Pulmonary artery endothelial cell (primary cell): Measurements from ENCODE around the gene TBX1. TPM values are rescaled to one million over a fixed set of nuclear protein-coding genes. Genes with fewer than 3 reads are reported as not detected.

Experiments used
- DNase-seq: peaks from one replicate; pipeline ENCODE4 v3.0.0-alpha.2; 2011; ENCODE audit warnings: low read depth, low spot score
- total RNA-seq: library from RNA; depleted of rRNA; stranded (reverse); fragments of >200 nt; gene quantifications from 2 replicates; pipeline ENCODE4 v1.2.3, GENCODE V29; 2014

TBX1 gene
- total RNA-seq, 1 donor from 2014 or later = 6.5 TPM

DNA sequence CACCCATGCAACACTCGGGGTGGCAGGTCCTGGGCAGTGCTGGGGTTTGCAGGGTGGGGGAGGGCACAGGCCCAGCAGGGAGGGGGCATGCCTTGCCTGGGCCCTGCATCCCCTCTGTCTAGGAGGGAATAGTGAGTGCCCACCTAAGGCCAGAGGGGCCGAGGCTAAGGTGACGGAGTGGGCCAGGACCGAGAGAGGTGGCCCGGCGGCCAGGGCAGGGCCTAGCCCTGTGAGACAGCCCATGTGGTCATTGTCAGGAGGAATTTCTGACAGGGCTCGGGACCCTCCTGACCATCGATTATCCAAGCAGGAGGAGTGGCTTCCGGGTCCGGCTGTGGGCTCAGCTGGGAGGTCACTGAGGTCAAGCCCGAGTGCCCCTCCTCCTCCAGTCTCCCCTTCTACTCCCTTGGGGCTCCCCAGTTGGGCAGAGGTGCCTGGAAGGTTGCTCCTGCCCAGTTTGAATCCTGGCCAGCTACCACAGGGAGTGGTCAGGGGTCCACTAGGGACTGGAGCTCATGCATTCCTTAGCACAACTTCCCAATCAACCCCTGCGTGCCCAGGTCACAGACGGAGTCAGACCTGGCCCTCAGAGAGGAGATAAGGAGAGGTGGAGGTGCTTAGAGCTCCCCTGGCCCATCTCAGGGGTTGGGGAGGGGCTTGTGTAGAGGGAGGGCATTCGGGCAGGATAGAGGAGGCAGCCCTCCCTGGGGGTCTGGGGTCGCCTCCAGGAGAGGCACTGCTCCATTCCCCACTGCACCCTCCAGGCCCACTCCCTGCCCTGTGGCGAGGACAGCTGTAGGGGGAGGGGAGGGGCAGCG lies 22.5 kb upstream of the TBX1 start:
- no peak for DNase-seq

DNA sequence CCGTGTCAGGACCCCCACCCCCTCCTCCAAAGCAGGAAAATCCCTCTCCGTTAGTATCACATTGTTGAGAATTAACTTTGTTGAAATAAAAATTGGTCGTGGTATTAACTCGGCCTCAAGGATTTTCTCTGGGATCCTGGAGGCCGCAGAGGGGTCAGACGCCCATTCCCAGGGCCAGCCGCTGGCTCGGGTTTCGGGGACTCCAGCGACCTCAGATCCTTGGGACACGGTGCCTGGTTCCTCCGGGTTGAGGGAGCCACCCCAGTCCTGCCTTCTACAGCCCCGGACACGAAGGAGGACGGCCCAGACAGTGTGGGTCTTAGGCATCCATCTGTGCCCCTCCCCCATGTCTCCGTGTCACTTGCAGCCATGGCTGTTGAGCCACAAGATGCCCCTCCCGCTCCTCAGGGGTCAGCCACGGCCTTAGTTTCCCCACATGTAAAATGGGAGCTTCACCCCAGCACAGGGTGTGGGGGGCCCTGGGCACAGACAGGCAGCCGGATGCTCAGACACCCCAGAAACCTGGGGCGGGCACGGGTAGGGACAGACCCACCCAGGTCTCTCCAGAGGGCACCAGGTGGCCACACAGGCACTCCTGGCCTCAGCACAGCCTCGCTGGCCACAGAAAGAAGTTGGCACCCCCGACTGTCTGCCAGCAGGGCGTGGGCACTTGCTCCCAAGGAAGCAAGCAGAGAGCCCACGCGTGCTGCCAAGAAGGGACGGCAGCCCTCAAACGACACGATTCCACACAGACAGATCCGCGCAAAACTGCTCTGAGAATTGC lies 21.7 kb upstream of the TBX1 start:
- no peak for DNase-seq

DNA sequence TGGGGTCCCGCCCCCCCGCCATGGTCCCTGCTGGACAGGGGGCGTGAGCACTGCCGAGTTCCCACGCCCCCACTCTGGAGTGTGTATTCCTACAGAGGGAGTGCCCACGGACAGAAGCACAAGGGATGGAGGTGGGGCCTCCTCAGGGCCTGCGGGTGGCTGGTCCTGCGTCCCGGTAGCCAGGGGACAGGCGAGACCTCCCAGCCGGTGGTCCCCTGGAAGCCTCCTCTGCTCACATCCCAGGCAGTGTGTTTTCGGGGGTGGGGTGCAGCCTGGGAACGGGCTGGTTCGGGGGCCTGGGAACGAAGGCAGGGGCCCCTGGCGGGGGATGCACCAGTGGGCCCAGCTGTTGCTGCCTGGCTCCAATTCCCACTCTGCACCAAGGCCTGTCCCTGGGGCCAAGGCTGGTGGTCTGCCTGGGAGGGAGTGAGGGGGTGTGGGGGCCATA lies 21.1 kb upstream of the TBX1 start:
- no peak for DNase-seq

DNA sequence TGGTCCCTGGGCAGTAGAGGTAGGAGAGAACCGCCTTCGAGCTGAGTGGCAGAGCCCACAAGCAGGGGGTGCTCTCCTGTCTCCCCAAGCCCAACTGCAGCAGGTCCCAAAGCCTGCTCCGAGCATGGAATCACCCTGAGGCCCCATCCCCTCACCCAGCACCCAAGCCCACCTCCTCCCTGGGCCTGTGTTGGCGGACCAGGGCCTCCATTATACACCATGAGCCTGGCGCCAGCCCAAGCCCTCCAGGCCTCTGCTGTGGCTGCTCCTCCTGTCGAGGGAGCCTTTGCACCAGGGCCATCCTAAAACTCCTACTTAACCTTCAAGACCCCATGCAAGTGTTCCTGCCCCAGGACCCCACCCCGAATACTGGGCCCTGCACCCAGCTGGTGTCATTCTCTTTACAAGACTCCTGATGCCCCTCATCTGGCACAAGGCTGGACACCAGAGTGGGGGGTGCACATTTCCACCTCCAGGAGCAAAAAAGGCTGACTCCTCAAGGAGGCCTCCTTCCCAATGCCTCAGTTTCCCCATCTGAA lies 20.6 kb upstream of the TBX1 start:
- no peak for DNase-seq

DNA sequence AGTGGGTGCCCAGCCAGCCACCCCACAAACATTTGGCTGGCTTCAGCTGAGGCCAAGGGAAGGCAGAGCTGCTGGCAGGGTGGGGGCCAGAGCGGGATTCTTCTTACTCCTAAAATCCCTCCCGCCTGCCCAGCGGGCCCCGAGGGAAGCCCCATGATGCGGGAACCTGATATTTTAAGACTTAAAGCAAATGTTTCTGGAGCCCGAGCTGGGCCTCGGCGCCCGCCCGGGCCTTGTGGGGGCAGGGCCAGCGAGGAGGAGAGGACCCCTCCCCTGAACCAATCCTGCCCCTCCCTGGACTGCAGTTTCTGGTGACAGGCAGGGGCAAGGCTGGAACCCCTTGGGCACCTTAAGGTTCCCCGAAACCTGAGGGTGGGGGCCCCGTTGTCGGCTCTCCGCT lies 20.0 kb upstream of the TBX1 start:
- DNase-seq = no peak

DNA sequence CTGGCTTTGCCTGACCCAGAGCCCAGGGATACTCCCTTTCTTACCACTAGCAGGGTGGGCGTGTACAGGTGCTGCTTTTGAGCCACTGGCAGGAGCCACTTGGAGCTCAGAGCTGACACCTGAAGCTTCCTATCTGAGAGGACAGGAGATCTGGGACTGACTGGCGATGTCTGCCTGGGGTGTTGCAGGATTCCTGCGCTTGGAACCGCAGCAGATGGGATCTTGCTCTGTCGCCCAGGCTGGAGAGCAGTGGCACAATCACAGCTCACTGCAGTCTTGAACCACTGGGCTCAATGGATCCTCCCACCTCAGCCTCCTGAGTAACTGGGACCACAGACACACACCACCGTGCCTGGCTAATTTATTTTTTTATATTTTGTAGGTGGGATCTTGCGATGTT lies 19.5 kb upstream of the TBX1 start:
- no peak for DNase-seq

DNA sequence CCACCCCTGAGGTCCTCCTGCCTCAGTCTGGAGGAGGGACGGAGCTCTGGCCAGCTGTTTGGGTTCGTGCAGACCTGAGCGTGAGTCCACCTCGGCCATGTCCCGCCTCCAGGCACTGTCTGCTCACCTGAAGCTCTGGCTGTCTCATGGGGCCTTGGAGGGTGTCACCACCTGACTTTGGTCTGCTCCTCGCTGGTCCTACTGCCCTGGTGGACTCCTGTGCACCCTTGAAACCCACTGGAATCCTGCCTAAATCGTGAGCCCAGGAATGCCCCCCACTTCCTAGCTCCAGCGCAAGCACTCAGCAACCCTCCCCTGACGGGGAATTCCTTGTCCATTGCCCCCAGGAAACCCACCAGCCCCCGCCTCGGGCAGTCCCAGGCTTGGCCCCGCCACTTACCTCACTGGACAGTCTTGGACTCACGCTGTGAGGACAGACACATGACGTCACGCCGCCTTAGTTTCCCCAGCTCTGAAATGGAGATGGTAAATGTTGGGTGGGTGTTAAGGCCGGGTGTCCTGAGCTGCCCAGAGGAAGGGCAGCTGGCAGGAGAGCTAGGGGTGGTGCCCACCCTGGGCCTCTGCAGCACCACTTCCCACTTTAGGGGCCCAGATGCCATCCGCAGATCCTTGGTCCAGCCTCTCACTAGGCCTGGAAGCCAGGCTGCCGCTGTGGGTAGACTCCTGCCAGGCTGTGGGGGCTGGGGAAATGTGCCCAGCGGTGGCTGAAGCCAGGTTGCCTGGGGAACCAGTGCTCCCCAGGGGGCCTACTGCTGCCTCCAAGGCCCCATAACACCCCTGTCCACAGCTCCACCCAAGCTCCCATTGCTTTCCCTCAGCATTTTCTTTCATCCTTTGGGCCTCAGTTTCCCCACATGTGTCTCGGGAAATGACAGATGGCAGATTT lies 18.2 kb upstream of the TBX1 start:
- DNase-seq = no peak

DNA sequence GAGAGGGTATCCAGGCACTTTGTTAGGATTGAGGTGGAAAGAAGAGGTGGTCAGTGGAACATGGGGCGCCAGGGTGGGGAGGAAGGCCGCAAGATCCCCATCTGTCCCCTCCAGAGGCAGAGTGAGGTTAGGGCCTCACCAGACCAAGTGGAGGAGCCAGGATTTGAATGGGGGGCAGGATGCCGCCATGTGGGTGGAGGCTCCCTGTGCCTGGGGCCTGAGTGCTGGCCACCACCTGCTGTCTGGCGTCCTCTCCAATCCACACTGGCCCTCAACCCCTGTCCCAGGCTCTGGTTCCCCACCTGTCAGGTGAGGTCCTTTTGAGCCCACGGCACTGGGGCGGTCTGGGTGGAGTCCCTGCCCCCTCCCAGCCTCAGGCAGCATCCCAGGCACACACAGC lies 17.5 kb upstream of the TBX1 start:
- no peak for DNase-seq

DNA sequence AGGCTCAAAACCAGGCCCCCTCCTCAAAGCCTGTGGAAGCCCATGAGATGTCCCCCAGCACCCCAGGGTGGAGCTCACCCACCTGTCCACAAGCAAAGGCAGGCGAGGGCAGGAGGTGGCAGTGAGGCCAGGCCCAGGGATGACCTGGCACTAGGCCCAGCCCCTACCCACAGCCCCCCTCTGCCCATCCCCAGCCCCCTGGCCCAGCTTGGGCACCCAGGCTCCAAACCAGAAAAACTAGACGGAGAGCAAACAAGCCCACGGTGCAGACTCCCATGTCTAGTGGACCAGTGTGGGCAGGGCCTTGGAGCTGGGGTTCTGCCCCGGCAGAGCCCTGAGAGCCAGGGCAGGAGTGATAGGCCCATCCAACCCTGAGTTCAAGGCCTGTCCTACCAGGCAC lies 16.9 kb upstream of the TBX1 start:
- DNase-seq = no peak

DNA sequence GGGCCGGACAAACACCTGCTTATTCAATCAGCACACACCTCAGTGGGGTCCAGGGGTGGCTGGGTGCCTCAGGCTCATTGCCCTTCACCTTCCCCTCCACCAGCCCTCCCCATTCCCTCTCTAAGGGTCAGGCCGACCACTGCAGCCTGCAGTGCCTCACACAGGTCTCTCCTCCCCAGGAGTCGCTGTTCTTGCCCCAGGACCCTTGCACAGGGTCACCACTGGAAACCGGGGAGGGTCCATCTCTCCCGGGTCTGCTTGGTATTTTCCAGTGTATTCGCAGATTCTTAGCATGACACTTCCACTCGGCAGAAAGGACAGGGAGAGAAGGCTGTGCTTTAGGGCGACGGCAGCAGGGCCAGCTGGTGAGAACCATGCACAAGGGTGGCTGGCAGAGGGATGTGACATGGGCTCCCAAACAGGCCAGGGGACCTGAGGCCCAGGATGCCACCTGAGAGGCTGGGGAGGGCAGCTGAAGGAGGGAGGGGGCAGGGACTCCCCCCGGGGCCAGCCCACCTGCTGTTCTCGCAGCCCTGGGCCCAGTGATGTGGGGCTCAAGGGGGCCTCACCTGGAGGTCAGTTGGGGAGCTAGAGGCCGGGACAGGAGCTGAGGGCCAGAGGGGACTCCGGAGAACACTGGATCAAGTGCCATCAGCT lies 16.1 kb upstream of the TBX1 start:
- DNase-seq = no peak

DNA sequence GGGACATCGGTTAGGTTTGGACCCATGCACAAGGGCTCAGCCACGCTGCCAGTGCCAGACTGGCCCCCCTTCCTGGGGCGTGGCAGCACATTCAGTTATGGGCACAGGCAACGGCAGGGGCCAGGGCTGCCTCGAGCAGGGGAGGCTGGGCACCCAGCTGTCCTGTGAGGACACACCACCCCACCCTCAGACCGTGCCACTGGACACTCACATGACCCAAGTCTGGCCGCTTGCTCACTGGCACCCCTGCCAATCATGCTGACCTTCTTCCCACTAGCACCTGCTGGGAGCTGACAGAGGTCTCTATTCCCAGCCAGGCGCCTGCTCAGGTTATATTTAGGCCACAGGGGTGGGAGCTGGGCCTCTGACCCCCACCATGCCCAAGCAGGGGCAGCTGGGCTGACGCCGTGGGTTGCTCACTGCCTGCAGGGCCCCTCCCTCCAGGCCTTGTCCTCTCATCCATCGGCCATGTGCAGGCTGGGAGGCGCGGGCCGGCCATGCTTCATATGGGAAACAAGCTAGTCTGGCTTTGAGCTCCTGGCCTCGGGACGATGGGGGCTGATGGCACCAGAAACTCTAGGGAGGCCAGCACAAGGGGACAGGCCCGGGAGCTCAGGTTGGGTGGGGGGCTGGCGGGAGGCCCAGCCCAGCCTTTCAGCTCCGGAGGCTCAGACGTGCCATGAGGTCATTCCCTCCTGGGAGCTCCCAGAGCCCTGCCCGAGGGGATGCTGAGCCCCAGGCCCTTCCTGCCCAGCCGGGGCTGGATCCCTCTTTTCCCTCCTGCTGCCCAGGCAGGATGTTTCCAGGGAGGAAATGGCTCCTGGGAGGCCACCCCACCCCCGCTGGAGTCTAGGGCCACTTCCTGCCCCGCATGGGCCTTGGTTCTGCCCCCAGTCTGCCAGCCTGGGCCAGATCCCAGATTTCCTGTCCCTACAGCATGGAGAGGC lies 15.2 kb upstream of the TBX1 start:
- no peak for DNase-seq

DNA sequence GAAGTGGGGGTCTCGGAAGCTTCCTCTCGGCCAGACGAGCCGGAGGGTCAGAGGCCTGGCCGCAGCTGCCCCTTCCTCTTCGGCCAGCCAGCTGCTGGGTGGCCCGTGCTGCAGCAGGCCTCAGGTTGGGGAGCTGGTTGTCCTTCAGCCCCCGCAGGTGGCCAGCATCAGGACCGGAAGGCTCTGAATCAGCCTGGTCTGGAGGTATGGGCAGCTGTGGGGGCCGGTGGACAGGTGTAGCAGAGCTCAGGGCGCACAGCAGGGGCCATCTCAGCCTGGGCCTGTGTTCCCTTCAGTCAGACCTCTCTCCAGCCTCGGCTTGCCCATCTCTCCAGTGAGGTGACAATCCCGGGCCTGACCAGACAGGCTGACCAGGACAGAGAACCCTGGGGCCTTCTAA lies 13.9 kb upstream of the TBX1 start:
- DNase-seq = no peak

DNA sequence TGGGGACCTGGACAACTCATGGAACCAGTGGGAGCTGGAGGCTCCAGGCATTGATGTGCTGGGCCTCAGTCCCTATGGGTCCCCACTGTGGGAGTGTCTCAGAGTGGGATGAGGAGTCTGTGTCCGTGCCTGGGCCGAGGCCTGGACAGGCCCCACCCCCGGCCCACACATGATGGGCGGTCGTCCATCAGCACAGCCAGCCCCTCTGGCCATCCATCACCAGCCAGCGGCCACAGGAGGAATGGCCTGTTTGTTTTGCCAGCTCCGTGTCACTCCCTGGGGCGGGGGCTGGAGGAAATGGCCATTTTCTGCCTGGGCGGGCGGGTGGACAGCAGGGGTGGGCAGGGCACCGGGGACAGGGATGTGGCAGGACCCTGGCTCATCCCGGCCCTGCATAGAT lies 13.0 kb upstream of the TBX1 start:
- no peak for DNase-seq

DNA sequence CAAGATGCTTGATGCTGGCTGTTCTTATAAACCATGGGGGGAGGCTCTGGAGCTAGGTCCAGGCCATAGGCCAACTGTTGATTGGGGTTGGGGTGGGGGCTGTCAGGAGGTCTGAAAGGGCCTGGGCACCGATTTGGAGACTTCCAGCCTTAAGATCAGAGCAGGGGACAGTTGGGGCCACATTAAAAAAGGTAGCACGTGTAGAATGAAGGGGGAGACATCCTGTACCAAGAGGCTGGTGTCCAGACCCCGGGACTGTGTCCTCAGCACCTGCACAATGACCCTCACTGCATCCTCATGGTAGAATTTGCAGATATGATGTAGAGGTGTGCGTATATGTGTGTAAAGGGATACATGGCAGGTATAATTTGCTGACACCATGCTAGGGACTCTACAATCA lies 12.4 kb upstream of the TBX1 start:
- DNase-seq = no peak

DNA sequence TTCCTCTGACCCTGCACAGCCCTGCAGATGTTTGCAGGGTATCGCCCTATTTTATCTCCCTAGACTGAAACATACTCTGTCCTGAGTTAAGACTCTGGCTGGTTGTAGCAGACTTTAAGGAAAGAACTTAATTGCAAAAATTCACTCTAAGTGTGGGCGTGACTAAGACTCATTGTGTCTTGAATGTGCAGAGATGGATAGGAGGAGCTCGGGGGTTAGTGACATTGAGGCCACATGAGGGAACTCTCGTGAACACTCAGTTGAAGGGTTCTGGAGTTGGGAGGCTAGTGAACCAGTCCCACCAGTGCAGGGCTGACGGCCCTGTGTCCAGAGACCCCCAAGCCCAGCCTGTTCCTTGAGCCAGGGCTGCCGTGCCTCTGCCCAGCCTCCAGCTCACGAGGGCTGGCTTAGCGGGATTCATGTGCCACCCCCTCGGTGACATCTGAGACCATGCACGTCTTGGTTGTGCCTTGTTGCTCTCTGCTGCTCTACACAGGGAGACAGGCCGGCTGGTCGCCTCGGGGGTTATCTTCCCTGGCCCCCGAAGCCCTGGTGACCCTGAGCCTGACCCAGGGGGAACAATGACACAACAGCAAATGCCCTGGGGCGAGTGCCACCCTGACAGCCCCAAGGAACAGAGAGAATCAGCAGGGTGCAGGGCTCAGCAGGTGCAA lies 11.4 kb upstream of the TBX1 start:
- DNase-seq = no peak

DNA sequence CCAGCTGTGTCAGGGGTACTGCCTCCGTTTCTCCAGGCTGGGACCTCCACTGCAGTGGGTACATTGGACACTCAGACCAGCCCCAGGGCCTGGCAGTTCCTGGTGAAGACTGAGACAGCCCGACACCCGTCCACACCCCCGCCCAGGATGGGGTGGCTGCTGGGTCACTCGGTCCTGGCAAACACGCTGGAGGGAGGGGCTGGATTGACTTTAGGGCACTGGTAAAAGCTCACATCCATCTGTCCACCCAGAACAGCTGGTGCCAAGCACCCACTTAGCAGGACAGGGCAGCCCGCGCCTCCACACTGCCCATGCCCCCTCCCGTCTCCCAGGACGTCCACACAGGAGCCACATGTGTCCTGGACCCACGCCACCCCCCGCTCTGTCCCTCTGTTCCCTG lies 10.7 kb upstream of the TBX1 start:
- DNase-seq = no peak

DNA sequence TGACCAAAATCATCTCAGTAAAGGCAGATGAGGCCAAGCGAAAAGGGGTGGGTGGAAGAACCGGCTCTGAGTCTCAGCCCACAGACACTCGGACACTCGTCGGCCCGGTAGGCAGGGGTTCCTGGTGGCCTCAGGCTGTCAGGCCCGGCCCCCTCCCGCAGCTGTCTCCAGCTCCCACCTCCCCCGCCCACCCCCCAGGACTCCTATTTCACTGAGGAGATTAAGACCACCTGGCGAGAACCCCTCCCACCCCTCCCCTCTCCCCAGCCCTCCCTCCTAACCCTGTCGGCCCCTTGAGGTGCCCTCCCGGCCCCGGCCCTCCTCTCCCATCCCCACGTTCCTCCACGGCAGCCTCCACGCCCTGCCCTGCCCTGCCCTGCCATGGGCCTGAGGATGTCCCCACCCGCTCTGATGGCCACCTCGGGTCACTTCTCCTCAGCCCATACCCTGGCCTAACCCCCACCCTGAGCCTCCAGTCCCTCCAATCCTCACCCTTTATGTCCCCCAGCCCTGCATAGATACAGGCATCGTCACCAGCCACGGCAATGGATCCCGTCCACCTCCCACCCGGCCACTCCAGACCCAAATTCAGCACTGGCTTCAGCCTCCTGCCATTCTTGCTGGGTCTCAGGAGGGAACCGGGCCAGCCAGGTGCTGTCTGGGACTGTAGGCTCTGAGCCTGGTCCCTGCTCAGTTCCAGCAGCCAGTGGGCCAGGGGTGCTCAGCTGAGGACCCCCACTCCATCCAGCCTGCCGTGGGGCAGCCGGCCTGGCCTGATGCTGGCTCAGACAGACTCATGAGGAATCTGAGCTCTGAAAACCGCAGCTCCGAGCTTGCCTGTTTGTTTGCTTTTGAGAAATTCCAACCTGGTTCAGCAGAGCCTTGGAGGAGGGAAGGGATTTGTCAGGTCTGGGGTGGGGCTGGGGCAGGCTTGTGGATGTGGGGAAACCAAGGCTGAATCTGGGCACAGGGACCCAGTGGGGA lies 9.8 kb upstream of the TBX1 start:
- no peak for DNase-seq
